ENCODE measurements around the gene GALNT7.
A peak's percentile ranks its signal among the peaks of the same experiment; 100 is the strongest.

The GALNT7 gene

GRCh38 chr4:173202395-173202794, 33.8 kb downstream of the GALNT7 start:
- no peak overlapping the region for H3K4me3 ChIP-seq (ENCODE audit: low read depth, low read length)
- H3K27me3 ChIP-seq (replicated peaks) = no peaks in the 10 kb centered on the region
- no peak for DNase-seq
- no peak overlapping the region for H3K27ac ChIP-seq
- H3K36me3 ChIP-seq (replicated peaks) = no peaks in the 10 kb centered on the region
- in situ Hi-C loops (cut with HindIII; ENCODE audit: low pct_ligation_motif_present, low sequenced_read_pairs) = no loop called here
- TF ChIP-seq, protein P1, sequence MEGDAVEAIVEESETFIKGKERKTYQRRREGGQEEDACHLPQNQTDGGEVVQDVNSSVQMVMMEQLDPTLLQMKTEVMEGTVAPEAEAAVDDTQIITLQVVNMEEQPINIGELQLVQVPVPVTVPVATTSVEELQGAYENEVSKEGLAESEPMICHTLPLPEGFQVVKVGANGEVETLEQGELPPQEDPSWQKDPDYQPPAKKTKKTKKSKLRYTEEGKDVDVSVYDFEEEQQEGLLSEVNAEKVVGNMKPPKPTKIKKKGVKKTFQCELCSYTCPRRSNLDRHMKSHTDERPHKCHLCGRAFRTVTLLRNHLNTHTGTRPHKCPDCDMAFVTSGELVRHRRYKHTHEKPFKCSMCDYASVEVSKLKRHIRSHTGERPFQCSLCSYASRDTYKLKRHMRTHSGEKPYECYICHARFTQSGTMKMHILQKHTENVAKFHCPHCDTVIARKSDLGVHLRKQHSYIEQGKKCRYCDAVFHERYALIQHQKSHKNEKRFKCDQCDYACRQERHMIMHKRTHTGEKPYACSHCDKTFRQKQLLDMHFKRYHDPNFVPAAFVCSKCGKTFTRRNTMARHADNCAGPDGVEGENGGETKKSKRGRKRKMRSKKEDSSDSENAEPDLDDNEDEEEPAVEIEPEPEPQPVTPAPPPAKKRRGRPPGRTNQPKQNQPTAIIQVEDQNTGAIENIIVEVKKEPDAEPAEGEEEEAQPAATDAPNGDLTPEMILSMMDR (IDR thresholded peaks at IDR 0.05; ENCODE audit: low read depth, low read length, missing control alignments) = no peak

GRCh38 chr4:173205656-173206055, 37.0 kb downstream of the GALNT7 start:
- H3K4me3 ChIP-seq (ENCODE audit: low read depth, low read length) = no peak overlapping the region
- H3K36me3 ChIP-seq (replicated peaks) = no peaks in the 10 kb centered on the region
- H3K27me3 ChIP-seq (replicated peaks) = no peaks in the 10 kb centered on the region
- no peak overlapping the region for H3K27ac ChIP-seq
- TF ChIP-seq, protein P1 (IDR thresholded peaks at IDR 0.05; ENCODE audit: low read depth, low read length, missing control alignments) = no peak
- in situ Hi-C loops (cut with HindIII; ENCODE audit: low pct_ligation_motif_present, low sequenced_read_pairs) = no loop called here
- DNase-seq = no peak

DNA sequence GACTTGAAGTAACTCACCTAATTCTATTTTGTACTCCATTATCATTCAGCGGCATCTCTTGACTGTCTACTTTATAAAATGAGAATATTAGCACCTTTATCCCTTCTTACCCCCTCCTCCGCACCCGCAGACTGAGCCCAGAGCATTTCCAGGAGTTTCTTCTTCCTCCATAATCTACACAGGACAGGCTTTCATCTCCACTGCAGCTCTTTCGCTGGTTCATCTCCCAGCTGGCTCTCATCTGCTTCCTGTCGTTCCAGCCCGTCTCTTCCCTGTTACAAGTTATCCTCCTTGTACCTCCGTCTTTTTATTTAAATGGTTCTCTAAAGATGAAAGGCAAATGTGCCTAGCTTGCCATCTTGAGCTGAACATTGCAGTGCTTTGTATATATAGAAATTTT, 39.8 kb downstream of the GALNT7 start:
- Histone ChIP-seq H3K36me3 (replicated peaks) (no peaks in the 10 kb centered on the region), H3K27ac (no peak overlapping the region), H3K4me3 (ENCODE audit: low read depth, low read length) (no peak overlapping the region), H3K27me3 (replicated peaks) (no peaks in the 10 kb centered on the region)
- TF ChIP-seq, protein P1 (IDR thresholded peaks at IDR 0.05; ENCODE audit: low read depth, low read length, missing control alignments) = no peak
- in situ Hi-C loops (cut with HindIII; ENCODE audit: low pct_ligation_motif_present, low sequenced_read_pairs) = no loop called here
- no peak for DNase-seq

DNA sequence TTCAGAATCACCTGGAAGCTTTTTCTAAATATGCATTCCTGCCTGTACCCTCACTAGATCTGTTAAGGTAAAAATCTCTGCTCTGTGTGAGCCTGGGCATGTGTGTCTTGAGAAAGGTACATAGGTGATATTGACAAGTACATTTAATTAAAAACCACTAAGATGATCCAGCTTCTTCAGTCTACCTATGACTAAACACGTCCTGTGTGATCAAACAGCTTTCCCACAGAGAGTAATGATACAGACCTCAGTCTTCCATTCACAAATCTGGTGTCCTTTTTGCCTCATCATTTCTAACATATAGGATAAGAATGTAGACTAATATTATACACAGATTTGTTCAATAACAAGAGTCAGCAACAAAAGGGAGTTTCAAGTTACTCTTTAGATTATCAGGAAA, 42.6 kb downstream of the GALNT7 start:
- TF ChIP-seq, protein P1 (IDR thresholded peaks at IDR 0.05; ENCODE audit: low read depth, low read length, missing control alignments) = no peak
- Histone ChIP-seq H3K4me3 (ENCODE audit: low read depth, low read length) (no peak overlapping the region), H3K27ac (no peak overlapping the region), H3K27me3 (replicated peaks) (no peaks in the 10 kb centered on the region), H3K36me3 (replicated peaks) (no peaks in the 10 kb centered on the region)
- in situ Hi-C loops (cut with HindIII; ENCODE audit: low pct_ligation_motif_present, low sequenced_read_pairs) = no loop called here
- no peak for DNase-seq

DNA sequence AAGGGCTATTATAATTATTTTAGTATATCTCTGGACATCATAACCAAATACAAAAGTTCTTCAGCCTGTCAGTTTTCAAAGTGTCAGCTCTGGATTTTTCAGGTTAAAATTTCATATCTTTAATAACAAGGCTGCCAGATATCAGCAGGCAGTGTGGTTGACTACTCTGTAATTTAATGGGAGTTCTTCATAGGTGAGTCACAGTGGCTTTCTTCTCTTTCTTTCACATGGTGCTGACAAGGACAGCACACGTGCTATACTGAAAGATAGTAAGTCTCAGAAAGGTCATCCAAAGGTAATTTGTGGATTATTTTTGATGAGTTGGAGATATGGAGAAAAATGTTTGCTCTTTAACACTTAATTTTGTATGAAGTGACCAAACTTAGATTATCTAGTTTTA, 43.2 kb downstream of the GALNT7 start:
- Histone ChIP-seq H3K36me3 (replicated peaks) (no peaks in the 10 kb centered on the region), H3K27me3 (replicated peaks) (no peaks in the 10 kb centered on the region), H3K4me3 (ENCODE audit: low read depth, low read length) (no peak overlapping the region), H3K27ac (peak overlapping the region; percentile 25)
- TF ChIP-seq, protein P1 (IDR thresholded peaks at IDR 0.05; ENCODE audit: low read depth, low read length, missing control alignments) = no peak
- in situ Hi-C loops (cut with HindIII; ENCODE audit: low pct_ligation_motif_present, low sequenced_read_pairs) = no loop called here
- DNase-seq = peak; percentile 52

DNA sequence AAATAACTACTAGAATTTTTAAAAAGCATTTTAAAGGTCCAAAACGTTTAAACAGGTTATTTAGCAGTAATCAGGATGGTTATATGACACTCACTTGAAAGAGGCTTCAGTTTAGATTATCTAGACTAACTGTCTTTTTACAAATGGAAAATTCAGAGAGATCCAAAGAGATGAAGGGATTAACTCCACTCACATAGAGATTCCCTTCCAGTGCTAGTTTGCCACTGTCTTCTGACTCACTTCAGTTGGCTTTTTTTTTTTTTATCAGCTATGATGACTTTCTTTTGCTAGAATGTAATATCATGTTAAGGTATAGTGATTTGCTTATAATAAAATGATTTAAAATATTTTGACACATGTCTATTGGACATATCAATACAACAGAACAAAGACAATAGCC, 43.8 kb downstream of the GALNT7 start:
- H3K4me3 ChIP-seq (ENCODE audit: low read depth, low read length) = no peak overlapping the region
- H3K27me3 ChIP-seq (replicated peaks) = no peaks in the 10 kb centered on the region
- DNase-seq = no peak
- TF ChIP-seq, protein P1 (IDR thresholded peaks at IDR 0.05; ENCODE audit: low read depth, low read length, missing control alignments) = no peak
- H3K36me3 ChIP-seq (replicated peaks) = no peaks in the 10 kb centered on the region
- in situ Hi-C loops (cut with HindIII; ENCODE audit: low pct_ligation_motif_present, low sequenced_read_pairs) = no loop called here
- H3K27ac ChIP-seq = peak overlapping the region; percentile 25

All from brain microvascular endothelial cell (primary cell).